Fibroblast of lung (primary cell): ENCODE data around the gene KHNYN.

Source experiments
- EZH2 ChIP-seq: IDR thresholded peaks from 2 replicates; pipeline ENCODE4 v1.5.1; 2012; ENCODE audit warnings: low read length, control low read depth, mild to moderate bottlenecking; ENCODE audit errors: missing control alignments
- TF ChIP-seq, protein P1 (sequence below), 2 donors: IDR thresholded peaks in 1 of 2; conservative IDR thresholded peaks in 1 of 2; 1 replicate in 1 of 2; 2 replicates in 1 of 2; pipeline ENCODE4 v1.5.1; 2011 to 2012; ENCODE audit warnings: low read length in 2 of 2, control low read depth in 1 of 2, inconsistent platforms in 1 of 2, low read depth in 1 of 2, mild to moderate bottlenecking in 1 of 2

- TF ChIP-seq, protein P1, sequence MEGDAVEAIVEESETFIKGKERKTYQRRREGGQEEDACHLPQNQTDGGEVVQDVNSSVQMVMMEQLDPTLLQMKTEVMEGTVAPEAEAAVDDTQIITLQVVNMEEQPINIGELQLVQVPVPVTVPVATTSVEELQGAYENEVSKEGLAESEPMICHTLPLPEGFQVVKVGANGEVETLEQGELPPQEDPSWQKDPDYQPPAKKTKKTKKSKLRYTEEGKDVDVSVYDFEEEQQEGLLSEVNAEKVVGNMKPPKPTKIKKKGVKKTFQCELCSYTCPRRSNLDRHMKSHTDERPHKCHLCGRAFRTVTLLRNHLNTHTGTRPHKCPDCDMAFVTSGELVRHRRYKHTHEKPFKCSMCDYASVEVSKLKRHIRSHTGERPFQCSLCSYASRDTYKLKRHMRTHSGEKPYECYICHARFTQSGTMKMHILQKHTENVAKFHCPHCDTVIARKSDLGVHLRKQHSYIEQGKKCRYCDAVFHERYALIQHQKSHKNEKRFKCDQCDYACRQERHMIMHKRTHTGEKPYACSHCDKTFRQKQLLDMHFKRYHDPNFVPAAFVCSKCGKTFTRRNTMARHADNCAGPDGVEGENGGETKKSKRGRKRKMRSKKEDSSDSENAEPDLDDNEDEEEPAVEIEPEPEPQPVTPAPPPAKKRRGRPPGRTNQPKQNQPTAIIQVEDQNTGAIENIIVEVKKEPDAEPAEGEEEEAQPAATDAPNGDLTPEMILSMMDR (conservative IDR thresholded peaks at IDR 0.05 in 1 of 2, IDR thresholded peaks at IDR 0.05 in 1 of 2; ENCODE audit: low read depth in 1 of 2, low read length in 2 of 2), result no peak
- no peak for TF ChIP-seq EZH2
These were observed 27.7 kb upstream of the KHNYN start for GRCh38 chr14:24401810-24402702.
